Activated CD4-positive, alpha-beta memory T cell treated with anti-CD3 and anti-CD28 coated beads, Interleukin-2, amount 10 ng/mL, durations not matched to agents 7 days and 5 days (primary cell): ENCODE results near the gene UBXN6. TPM values are rescaled to one million over a fixed set of nuclear protein-coding genes. Genes with fewer than 3 reads are reported as not detected.
A peak's percentile ranks its signal among the peaks of the same experiment; 100 is the strongest.

Source experiments
- CTCF ChIA-PET: fragments of 350-600 bp; sonication (Branson Sonifier 250); formaldehyde crosslinking; loops from one replicate; lab custom pipeline; 2021; ENCODE audit warnings: antibody characterized with exemption, inconsistent platforms; lab: Charles Lee
- POLR2A ChIA-PET: fragments of 350-600 bp; sonication (Branson Sonifier 250); formaldehyde crosslinking; loops from one replicate; lab custom pipeline; 2021; ENCODE audit warnings: antibody characterized with exemption; lab: Charles Lee
- DNase-seq: peaks from one replicate; pipeline ENCODE4 v3.0.0-alpha.2; 2020
- H3K27ac Mint-ChIP-seq: one replicate; pipeline ENCODE4 v1.8.0; 2021; ENCODE audit warnings: mild to moderate bottlenecking, mixed read lengths
- H3K27me3 Mint-ChIP-seq: one replicate; pipeline ENCODE4 v1.8.0; 2021; ENCODE audit warnings: mixed read lengths
- H3K36me3 Mint-ChIP-seq: one replicate; pipeline ENCODE4 v1.8.0; 2021; ENCODE audit warnings: low read depth, mixed read lengths
- H3K4me1 Mint-ChIP-seq: one replicate; pipeline ENCODE4 v1.8.0; 2021; ENCODE audit warnings: mixed read lengths
- H3K4me3 Mint-ChIP-seq: one replicate; pipeline ENCODE4 v1.8.0; 2021; ENCODE audit warnings: mild to moderate bottlenecking, mixed read lengths
- H3K9me3 Mint-ChIP-seq: one replicate; pipeline ENCODE4 v1.8.0; 2021; ENCODE audit warnings: mixed read lengths
- total RNA-seq, 2 experiments: library from RNA; stranded (reverse); gene quantifications; one replicate each; pipeline ENCODE4 v1.2.3, GENCODE V29; 2021

Gene UBXN6
- total RNA-seq, 2 experiments from 2014 or later, result 49.6 to 50.1 TPM

- peaks cover 71% of the 10 kb centered on the region for H3K4me1 Mint-ChIP-seq
- no peaks in the 10 kb centered on the region for H3K9me3 Mint-ChIP-seq
- peaks cover 43% of the 10 kb centered on the region for H3K36me3 Mint-ChIP-seq
- ChIA-PET POLR2A (interaction anchor here (0.6 to 3.3 kb wide), 20 partner anchors 10 to 1781 kb away, joined by 3 to 16 read pairs (median 5); partner anchors contain the start of genes DAPK3, HDGFL2, MPND and STAP2), CTCF (interaction anchor here (0.6 to 2.9 kb wide), 14 partner anchors 11 to 1097 kb away, joined by 3 to 36 read pairs (median 5); partner anchors contain the start of genes FEM1A, HDGFL2, MPND and YJU2)
- peak overlapping the region; percentile 78 for H3K4me3 Mint-ChIP-seq
- H3K27ac Mint-ChIP-seq, result peak overlapping the region; percentile 92
- no peaks in the 10 kb centered on the region for H3K27me3 Mint-ChIP-seq
- no peak for DNase-seq
These were observed 55.8 kb downstream of the UBXN6 start for GRCh38 chr19:4401769-4402170.

GRCh38 chr19:4400135-4400936 lies 57.3 kb downstream of the UBXN6 start, which contains the start of gene SH3GL1:
SH3GL1 (minus strand) TSS chr19:4400547; CDS start chr19:4400368, 179 bp downstream.
- H3K27ac Mint-ChIP-seq, result peak within 1 kb of the TSS; percentile 92
- no peaks in the 10 kb centered on the region for H3K9me3 Mint-ChIP-seq
- H3K4me1 Mint-ChIP-seq, result peaks cover 70% of the 10 kb centered on the region
- peak within 1 kb of the TSS; percentile 93 for H3K4me3 Mint-ChIP-seq
- peaks cover 45% of the 10 kb centered on the region for H3K36me3 Mint-ChIP-seq
- H3K27me3 Mint-ChIP-seq, result no peaks in the 10 kb centered on the region
- peak; percentile 94 for DNase-seq
- CTCF ChIA-PET, result interaction anchor here (0.6 to 2.9 kb wide), 22 partner anchors 9 to 1428 kb away, joined by 3 to 36 read pairs (median 4); partner anchors contain the start of genes FEM1A, MPND, STAP2 and YJU2
- POLR2A ChIA-PET, result interaction anchor here (0.6 to 3.3 kb wide), 11 partner anchors 10 to 153 kb away, joined by 3 to 16 read pairs (median 5); partner anchors contain the start of genes MPND, UBXN6 and YJU2

DNA sequence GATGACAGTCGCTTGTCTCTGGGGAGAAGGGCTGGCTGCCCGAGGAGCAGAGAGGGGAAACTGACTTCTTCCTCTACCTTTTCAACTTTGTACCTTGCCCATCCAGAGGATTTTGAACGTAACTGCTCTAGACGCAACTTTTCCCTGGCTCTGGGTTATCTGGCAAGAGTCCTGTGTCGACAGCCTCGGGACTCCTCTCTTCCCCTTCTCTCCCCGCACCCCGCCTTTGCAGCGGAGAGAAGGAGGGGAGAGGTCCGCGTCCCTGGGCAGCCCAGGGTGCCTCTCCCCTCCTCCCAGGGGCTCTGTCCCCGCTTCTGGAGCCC lies 57.8 kb downstream of the UBXN6 start:
- H3K36me3 Mint-ChIP-seq, result peaks cover 46% of the 10 kb centered on the region
- H3K4me3 Mint-ChIP-seq, result peak overlapping the region; percentile 93
- H3K9me3 Mint-ChIP-seq, result no peaks in the 10 kb centered on the region
- peak overlapping the region; percentile 87 for H3K27ac Mint-ChIP-seq
- peaks cover 72% of the 10 kb centered on the region for H3K4me1 Mint-ChIP-seq
- DNase-seq, result no peak
- H3K27me3 Mint-ChIP-seq, result no peaks in the 10 kb centered on the region
- ChIA-PET POLR2A (interaction anchor here (0.6 to 3.3 kb wide), 10 partner anchors 9 to 153 kb away, joined by 3 to 16 read pairs (median 5); partner anchors contain the start of genes MPND, UBXN6 and YJU2), CTCF (interaction anchor here (0.6 to 2.9 kb wide), 20 partner anchors 9 to 1428 kb away, joined by 3 to 36 read pairs (median 3); partner anchors contain the start of genes FEM1A, MPND, STAP2 and YJU2)

DNA sequence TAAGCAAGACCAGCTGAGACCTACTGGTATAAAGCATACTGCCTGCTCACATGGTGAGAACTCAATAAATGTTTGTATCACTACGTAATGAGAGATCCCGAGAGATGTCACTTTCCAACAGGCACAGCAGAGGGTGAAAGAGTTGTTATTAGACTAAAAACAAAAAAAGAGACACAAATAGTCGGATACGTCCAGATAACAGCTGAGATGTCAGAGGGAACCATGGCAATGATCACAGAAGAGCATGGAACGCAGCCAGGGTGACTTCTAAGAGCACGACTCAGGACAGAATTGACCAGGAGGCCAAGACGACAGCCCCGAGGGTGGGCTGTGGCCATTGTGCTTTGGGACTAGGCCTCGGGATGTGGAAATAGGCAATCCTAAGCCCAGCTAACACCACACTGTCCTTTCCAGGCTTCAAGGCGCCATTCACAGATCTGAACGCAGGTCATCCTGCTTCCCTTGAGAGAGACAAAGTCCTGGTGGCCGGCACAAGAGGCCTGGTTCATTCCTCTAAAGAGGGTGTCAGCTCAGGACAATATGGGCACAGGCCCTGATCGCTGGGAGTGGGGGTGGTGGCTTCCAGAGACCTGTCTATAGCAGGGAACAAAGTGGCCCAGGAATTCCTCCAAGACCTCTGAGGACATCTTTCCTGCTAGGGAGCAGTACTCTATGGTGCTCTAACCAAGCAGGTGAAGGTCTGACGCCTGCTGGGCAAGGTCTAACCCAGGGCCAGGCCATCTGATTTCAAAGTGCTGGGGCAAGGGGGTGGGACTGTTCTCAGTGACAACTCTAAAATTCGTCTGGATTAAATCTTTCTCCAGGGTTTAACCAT lies 60.4 kb downstream of the UBXN6 start:
- H3K4me1 Mint-ChIP-seq, result peaks cover 65% of the 10 kb centered on the region
- no peaks in the 10 kb centered on the region for H3K27me3 Mint-ChIP-seq
- ChIA-PET CTCF (no interaction called here), POLR2A (interaction anchor here (4.8 kb wide), 1 partner anchor 28 kb away, joined by 20 read pairs; no protein-coding TSS in a partner anchor)
- no peak overlapping the region for H3K4me3 Mint-ChIP-seq
- peaks cover 45% of the 10 kb centered on the region for H3K36me3 Mint-ChIP-seq
- DNase-seq, result no peak
- H3K27ac Mint-ChIP-seq, result no peak overlapping the region
- H3K9me3 Mint-ChIP-seq, result no peaks in the 10 kb centered on the region

Other genes with a start within 250 kb of the UBXN6 start
- gene EBI3, start 228.3 kb downstream of the UBXN6 start, total RNA-seq, result 1 to 10 TPM; 4.0 TPM
- 10 to 100 TPM; 21.7 to 25.3 TPM for gene YJU2, start 210.7 kb downstream of the UBXN6 start, total RNA-seq
- gene SHD, start 178.5 kb downstream of the UBXN6 start, total RNA-seq, result not detected
- 1 to 10 TPM; 2.6 to 4.0 TPM for gene TMIGD2, start 155.4 kb downstream of the UBXN6 start, total RNA-seq
- 1 to 10 TPM; 3.2 to 3.4 TPM for gene FSD1, start 153.2 kb downstream of the UBXN6 start, total RNA-seq
- gene STAP2, start 119.0 kb downstream of the UBXN6 start, total RNA-seq, result 1 to 10 TPM; 8.3 to 8.6 TPM
- 10 to 100 TPM; 19.1 to 20.4 TPM for gene MPND, start 114.2 kb downstream of the UBXN6 start, total RNA-seq
- gene SH3GL1, start 57.2 kb downstream of the UBXN6 start, total RNA-seq, result 10 to 100 TPM; 62.1 to 64.0 TPM
- gene CHAF1A, start 55.2 kb downstream of the UBXN6 start, total RNA-seq, result 10 to 100 TPM; 71.7 to 82.5 TPM
- gene HDGFL2, start 14.5 kb upstream of the UBXN6 start, total RNA-seq, result 10 to 100 TPM; 47.1 to 50.6 TPM
- not detected for gene PLIN4, start 60.7 kb upstream of the UBXN6 start, total RNA-seq
- gene PLIN5, start 77.4 kb upstream of the UBXN6 start, total RNA-seq, result not detected
- gene LRG1, start 82.2 kb upstream of the UBXN6 start, total RNA-seq, result under 1 TPM; 0.15 to 0.18 TPM
- not detected for gene SEMA6B, start 101.9 kb upstream of the UBXN6 start, total RNA-seq
- 10 to 100 TPM; 18.4 to 18.6 TPM for gene TNFAIP8L1, start 181.7 kb upstream of the UBXN6 start, total RNA-seq
- 10 to 100 TPM; 67.1 to 68.7 TPM for gene MYDGF, start 212.5 kb upstream of the UBXN6 start, total RNA-seq